Muscle layer of colon (tissue), 2 donors: ENCODE measurements around the gene SNURF.
"Not testable (repeated sequence)": the region's sequence is repeated elsewhere in the genome, so short reads cannot be mapped to it uniquely, and the experiment has no call there.

ENCODE experiments used
- H3K27ac ChIP-seq: one replicate; pipeline ENCODE4 v1.7.0; 2013; ENCODE audit warnings: low read depth, mild to moderate bottlenecking, low read length, moderate library complexity
- H3K27me3 ChIP-seq, 2 donors: one replicate each; pipeline ENCODE4 v1.7.0; 2013; ENCODE audit warnings: low read length in 2 of 2, mild to moderate bottlenecking in 2 of 2; ENCODE audit not compliant: insufficient read depth in 2 of 2, control insufficient read depth in 1 of 2
- H3K36me3 ChIP-seq: one replicate; pipeline ENCODE4 v1.7.0; 2013; ENCODE audit warnings: mild to moderate bottlenecking, low read length; ENCODE audit not compliant: insufficient read depth
- H3K4me1 ChIP-seq: one replicate; pipeline ENCODE4 v1.7.0; 2013; ENCODE audit warnings: mild to moderate bottlenecking, low read length; ENCODE audit not compliant: insufficient read depth
- H3K4me3 ChIP-seq, 2 donors: one replicate each; pipeline ENCODE4 v1.7.0; 2013; ENCODE audit warnings: low read length in 2 of 2, low read depth in 1 of 2, mild to moderate bottlenecking in 1 of 2, moderate library complexity in 1 of 2
- H3K9ac ChIP-seq: one replicate; pipeline ENCODE4 v1.7.0; 2013; ENCODE audit warnings: low read length
- H3K9me3 ChIP-seq: one replicate; pipeline ENCODE4 v1.7.0; 2013; ENCODE audit warnings: mild to moderate bottlenecking, low read length
- donor health status: abdominal sarcoma.
- donor health status: Adenocarcinoma of cecum.

SNURF gene

GRCh38 chr15:24971772-24972171, 17.0 kb downstream of the SNURF start:
- peaks cover 36% of the 10 kb centered on the region for H3K36me3 ChIP-seq
- peaks cover 9% of the 10 kb centered on the region for H3K9me3 ChIP-seq
- no peak overlapping the region for H3K4me3 ChIP-seq
- no peaks in the 10 kb centered on the region for H3K27me3 ChIP-seq
- H3K4me1 ChIP-seq, result no peaks in the 10 kb centered on the region
- H3K27ac ChIP-seq, result no peak overlapping the region
- no peak overlapping the region for H3K9ac ChIP-seq

- not testable (repeated sequence) for H3K4me3 ChIP-seq, H3K9ac ChIP-seq, H3K27ac ChIP-seq, H3K4me1 ChIP-seq, H3K9me3 ChIP-seq, H3K27me3 ChIP-seq
- H3K36me3 ChIP-seq, result peaks cover 43% of the 10 kb centered on the region
Measured at GRCh38 chr15:24972707-24973106, 17.9 kb downstream of the SNURF start.

GRCh38 chr15:24976932-24977331, 22.1 kb downstream of the SNURF start:
- peaks cover 9% of the 10 kb centered on the region for H3K9me3 ChIP-seq
- H3K4me3 ChIP-seq, result no peak overlapping the region
- peaks cover 53% of the 10 kb centered on the region for H3K36me3 ChIP-seq

GRCh38 chr15:24977686-24978085, 22.9 kb downstream of the SNURF start:
- Histone ChIP-seq H3K9me3 (peaks cover 12% of the 10 kb centered on the region), H3K36me3 (peaks cover 61% of the 10 kb centered on the region)

More at GRCh38 chr15:24976932-24977331, 22.1 kb downstream of the SNURF start:
- Histone ChIP-seq H3K4me1 (no peaks in the 10 kb centered on the region), H3K27me3 (no peaks in the 10 kb centered on the region), H3K27ac (no peak overlapping the region), H3K9ac (no peak overlapping the region)

GRCh38 chr15:24985224-24985623, 30.4 kb downstream of the SNURF start:
- Histone ChIP-seq H3K36me3 (peaks cover 34% of the 10 kb centered on the region), H3K4me1 (no peaks in the 10 kb centered on the region), H3K27ac (no peak overlapping the region), H3K9me3 (peaks cover 36% of the 10 kb centered on the region), H3K4me3 (no peak overlapping the region), H3K9ac (no peak overlapping the region), H3K27me3 (no peaks in the 10 kb centered on the region)

More at GRCh38 chr15:24977686-24978085, 22.9 kb downstream of the SNURF start:
- no peak overlapping the region for H3K27ac ChIP-seq
- no peaks in the 10 kb centered on the region for H3K4me1 ChIP-seq
- no peak overlapping the region for H3K9ac ChIP-seq
- H3K4me3 ChIP-seq, result no peak overlapping the region
- no peaks in the 10 kb centered on the region for H3K27me3 ChIP-seq

- Histone ChIP-seq H3K9me3 (peaks cover 44% of the 10 kb centered on the region), H3K4me3 (no peak overlapping the region), H3K4me1 (no peaks in the 10 kb centered on the region), H3K36me3 (peaks cover 31% of the 10 kb centered on the region), H3K27me3 (no peaks in the 10 kb centered on the region), H3K9ac (no peak overlapping the region), H3K27ac (no peak overlapping the region)
Measured at GRCh38 chr15:24986653-24987052, 31.9 kb downstream of the SNURF start.
